ENCODE results near the gene HK1.
"Not testable (repeated sequence)": the region's sequence is repeated elsewhere in the genome, so short reads cannot be mapped to it uniquely, and the experiment has no call there.

HK1 gene

GRCh38 chr10:69246036-69246435 is 32.3 kb upstream of the HK1 start:
- no peaks in the 10 kb centered on the region for H3K36me3 Mint-ChIP-seq
- DNase-seq (no peak), ATAC-seq (replicated peaks) (no peak)
- no peak overlapping the region for H3K4me3 Mint-ChIP-seq
- H3K9me3 Mint-ChIP-seq, result no peaks in the 10 kb centered on the region
- no peaks in the 10 kb centered on the region for H3K4me1 Mint-ChIP-seq
- H3K27me3 Mint-ChIP-seq, result no peaks in the 10 kb centered on the region
- no peak overlapping the region for H3K27ac Mint-ChIP-seq

- no peaks in the 10 kb centered on the region for H3K9me3 Mint-ChIP-seq
- H3K4me1 Mint-ChIP-seq, result no peaks in the 10 kb centered on the region
- no peak overlapping the region for H3K4me3 Mint-ChIP-seq
- DNase-seq, result no peak
- H3K27me3 Mint-ChIP-seq, result no peaks in the 10 kb centered on the region
- H3K36me3 Mint-ChIP-seq, result no peaks in the 10 kb centered on the region
- ATAC-seq (replicated peaks), result no peak
- H3K27ac Mint-ChIP-seq, result no peak overlapping the region
Observed at GRCh38 chr10:69246581-69247312, 31.5 kb upstream of the HK1 start.

- DNase-seq (no peak), ATAC-seq (replicated peaks) (no peak)
- Mint-ChIP-seq H3K9me3 (no peaks in the 10 kb centered on the region), H3K4me3 (no peak overlapping the region), H3K27ac (no peak overlapping the region), H3K4me1 (no peaks in the 10 kb centered on the region), H3K36me3 (no peaks in the 10 kb centered on the region), H3K27me3 (no peaks in the 10 kb centered on the region)
Observed at GRCh38 chr10:69247313-69247710, 31.0 kb upstream of the HK1 start.

GRCh38 chr10:69248117-69248730 is 30.1 kb upstream of the HK1 start:
- ATAC-seq (replicated peaks) (no peak), DNase-seq (no peak)
- Mint-ChIP-seq H3K27me3 (no peaks in the 10 kb centered on the region), H3K4me3 (no peak overlapping the region), H3K4me1 (no peaks in the 10 kb centered on the region), H3K36me3 (no peaks in the 10 kb centered on the region), H3K9me3 (no peaks in the 10 kb centered on the region), H3K27ac (no peak overlapping the region)

- no peaks in the 10 kb centered on the region for H3K36me3 Mint-ChIP-seq
- no peaks in the 10 kb centered on the region for H3K9me3 Mint-ChIP-seq
- ATAC-seq (replicated peaks) (no peak), DNase-seq (no peak)
- H3K4me1 Mint-ChIP-seq, result no peaks in the 10 kb centered on the region
- peak overlapping the region; percentile 37 for H3K27ac Mint-ChIP-seq
- no peak overlapping the region for H3K4me3 Mint-ChIP-seq
- H3K27me3 Mint-ChIP-seq, result peaks cover 0 to 3% of the 10 kb centered on the region in 2 donors
Observed at GRCh38 chr10:69250041-69250440, 28.3 kb upstream of the HK1 start.

GRCh38 chr10:69251417-69251816 is 26.9 kb upstream of the HK1 start:
- ATAC-seq (replicated peaks); DNase-seq; H3K9me3 Mint-ChIP-seq: not testable (repeated sequence)

GRCh38 chr10:69253171-69253570 is 25.1 kb upstream of the HK1 start:
- Mint-ChIP-seq H3K4me3 (no peak overlapping the region), H3K9me3 (no peaks in the 10 kb centered on the region), H3K4me1 (no peaks in the 10 kb centered on the region), H3K36me3 (no peaks in the 10 kb centered on the region), H3K27ac (no peak overlapping the region), H3K27me3 (peaks cover 0 to 3% of the 10 kb centered on the region in 2 donors)
- no peak for ATAC-seq (replicated peaks)
- DNase-seq, result no peak

More at GRCh38 chr10:69251417-69251816, 26.9 kb upstream of the HK1 start:
- H3K4me3 Mint-ChIP-seq, H3K36me3 Mint-ChIP-seq, H3K27ac Mint-ChIP-seq, H3K4me1 Mint-ChIP-seq, H3K27me3 Mint-ChIP-seq: not testable (repeated sequence)

GRCh38 chr10:69254877-69255276 is 23.4 kb upstream of the HK1 start:
- no peaks in the 10 kb centered on the region for H3K36me3 Mint-ChIP-seq
- peaks cover 0 to 5% of the 10 kb centered on the region in 2 donors for H3K9me3 Mint-ChIP-seq
- ATAC-seq (replicated peaks) (no peak), DNase-seq (no peak)
- H3K4me1 Mint-ChIP-seq, result no peaks in the 10 kb centered on the region
- H3K4me3 Mint-ChIP-seq, result no peak overlapping the region
- H3K27me3 Mint-ChIP-seq, result peaks cover 0 to 3% of the 10 kb centered on the region in 2 donors
- H3K27ac Mint-ChIP-seq, result no peak overlapping the region

- Mint-ChIP-seq H3K36me3 (no peaks in the 10 kb centered on the region), H3K9me3 (peaks cover 0 to 6% of the 10 kb centered on the region in 2 donors), H3K27me3 (no peaks in the 10 kb centered on the region), H3K4me1 (no peaks in the 10 kb centered on the region), H3K4me3 (no peak overlapping the region), H3K27ac (no peak overlapping the region)
- DNase-seq, result no peak
- ATAC-seq (replicated peaks), result no peak
Observed at GRCh38 chr10:69259547-69260243, 18.6 kb upstream of the HK1 start.

- peaks cover 0 to 6% of the 10 kb centered on the region in 2 donors for H3K9me3 Mint-ChIP-seq
- no peaks in the 10 kb centered on the region for H3K36me3 Mint-ChIP-seq
- H3K27me3 Mint-ChIP-seq, result peaks cover 0 to 4% of the 10 kb centered on the region in 2 donors
- H3K4me1 Mint-ChIP-seq, result no peaks in the 10 kb centered on the region
- H3K27ac Mint-ChIP-seq, result no peak overlapping the region
- no peak overlapping the region for H3K4me3 Mint-ChIP-seq
- ATAC-seq (replicated peaks), result no peak
- DNase-seq, result no peak
Observed at GRCh38 chr10:69261184-69261583, 17.1 kb upstream of the HK1 start.

- Mint-ChIP-seq H3K36me3 (no peaks in the 10 kb centered on the region), H3K27me3 (peaks cover 5 to 8% of the 10 kb centered on the region in 2 donors), H3K9me3 (peaks cover 0 to 6% of the 10 kb centered on the region in 2 donors), H3K4me3 (no peak overlapping the region), H3K27ac (no peak overlapping the region), H3K4me1 (no peaks in the 10 kb centered on the region)
- no peak for ATAC-seq (replicated peaks)
- no peak for DNase-seq
Observed at GRCh38 chr10:69262292-69262751, 16.0 kb upstream of the HK1 start.

GRCh38 chr10:69265521-69265920 is 12.8 kb upstream of the HK1 start:
- no peaks in the 10 kb centered on the region for H3K36me3 Mint-ChIP-seq
- no peak overlapping the region for H3K4me3 Mint-ChIP-seq
- H3K4me1 Mint-ChIP-seq, result no peaks in the 10 kb centered on the region
- H3K27me3 Mint-ChIP-seq, result peaks cover 12 to 16% of the 10 kb centered on the region in 2 donors
- DNase-seq (no peak), ATAC-seq (replicated peaks) (no peak)
- no peaks in the 10 kb centered on the region for H3K9me3 Mint-ChIP-seq
- no peak overlapping the region for H3K27ac Mint-ChIP-seq

- ATAC-seq (replicated peaks) (no peak), DNase-seq (no peak)
- Mint-ChIP-seq H3K4me3 (no peak overlapping the region), H3K9me3 (no peaks in the 10 kb centered on the region), H3K27ac (no peak overlapping the region), H3K27me3 (peaks cover 12 to 16% of the 10 kb centered on the region in 2 donors), H3K36me3 (no peaks in the 10 kb centered on the region), H3K4me1 (no peaks in the 10 kb centered on the region)
Observed at GRCh38 chr10:69268761-69269416, 9.4 kb upstream of the HK1 start.

- H3K27ac Mint-ChIP-seq, result no peak overlapping the region
- H3K9me3 Mint-ChIP-seq, result no peaks in the 10 kb centered on the region
- ATAC-seq (replicated peaks), result no peak
- no peaks in the 10 kb centered on the region for H3K4me1 Mint-ChIP-seq
- peaks cover 12 to 16% of the 10 kb centered on the region in 2 donors for H3K27me3 Mint-ChIP-seq
- H3K36me3 Mint-ChIP-seq, result no peaks in the 10 kb centered on the region
- no peak for DNase-seq
- H3K4me3 Mint-ChIP-seq, result no peak overlapping the region
Observed at GRCh38 chr10:69269761-69270160, 8.5 kb upstream of the HK1 start.
